HG03571 (cell line): ENCODE data around the gene XYLB.

Source experiments
- ATAC-seq: cut with Tn5 transposase; IDR thresholded peaks from one replicate; pipeline ENCODE4 v1.9.1; 2021; ENCODE audit not compliant: unreplicated experiment

The XYLB gene

GRCh38 chr3:38454178-38454883 lies 107.7 kb downstream of the XYLB start:
- peak; percentile 28 for ATAC-seq

DNA sequence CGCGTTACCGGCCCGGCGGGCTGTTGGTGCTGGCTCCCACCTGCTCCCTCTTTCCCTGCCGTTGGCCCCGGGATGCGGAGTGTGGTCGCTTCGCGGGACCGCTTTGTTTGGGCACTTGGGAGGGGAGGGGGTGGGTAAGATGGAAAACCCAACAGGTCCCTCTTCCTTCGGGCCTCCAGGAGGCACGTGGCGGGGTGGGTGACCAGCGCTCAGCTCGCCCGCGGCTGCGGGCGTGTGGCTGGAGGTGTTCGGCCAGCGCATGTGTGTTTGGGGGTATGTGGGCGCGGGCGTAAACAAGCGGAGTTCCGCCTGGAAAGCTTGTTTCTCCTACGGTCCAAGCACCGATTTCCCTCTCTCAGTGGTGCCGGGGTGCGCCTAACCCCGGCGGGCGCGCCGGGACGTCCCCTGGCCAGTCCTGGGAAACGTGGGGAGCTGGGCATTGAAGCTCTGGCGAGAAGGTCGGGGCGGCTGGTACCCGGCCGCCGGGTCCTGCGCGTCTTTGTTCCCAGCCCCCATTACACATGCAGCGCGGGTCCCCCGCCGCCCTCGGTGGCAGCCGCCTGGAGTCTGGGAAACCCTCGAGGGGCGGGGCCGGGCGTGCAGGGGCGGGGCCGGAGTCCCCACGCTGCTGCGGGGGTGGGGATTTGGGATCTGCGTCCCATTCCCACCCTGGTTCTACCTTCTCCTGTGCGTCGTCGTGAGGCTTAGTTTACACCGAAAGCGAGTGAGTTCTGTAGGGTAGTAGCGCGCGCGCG lies 108.5 kb downstream of the XYLB start:
- ATAC-seq: no peak

- no peak for ATAC-seq
These were observed 109.2 kb downstream of the XYLB start for GRCh38 chr3:38455639-38456430.

GRCh38 chr3:38457111-38458003 lies 110.8 kb downstream of the XYLB start:
- no peak for ATAC-seq

DNA sequence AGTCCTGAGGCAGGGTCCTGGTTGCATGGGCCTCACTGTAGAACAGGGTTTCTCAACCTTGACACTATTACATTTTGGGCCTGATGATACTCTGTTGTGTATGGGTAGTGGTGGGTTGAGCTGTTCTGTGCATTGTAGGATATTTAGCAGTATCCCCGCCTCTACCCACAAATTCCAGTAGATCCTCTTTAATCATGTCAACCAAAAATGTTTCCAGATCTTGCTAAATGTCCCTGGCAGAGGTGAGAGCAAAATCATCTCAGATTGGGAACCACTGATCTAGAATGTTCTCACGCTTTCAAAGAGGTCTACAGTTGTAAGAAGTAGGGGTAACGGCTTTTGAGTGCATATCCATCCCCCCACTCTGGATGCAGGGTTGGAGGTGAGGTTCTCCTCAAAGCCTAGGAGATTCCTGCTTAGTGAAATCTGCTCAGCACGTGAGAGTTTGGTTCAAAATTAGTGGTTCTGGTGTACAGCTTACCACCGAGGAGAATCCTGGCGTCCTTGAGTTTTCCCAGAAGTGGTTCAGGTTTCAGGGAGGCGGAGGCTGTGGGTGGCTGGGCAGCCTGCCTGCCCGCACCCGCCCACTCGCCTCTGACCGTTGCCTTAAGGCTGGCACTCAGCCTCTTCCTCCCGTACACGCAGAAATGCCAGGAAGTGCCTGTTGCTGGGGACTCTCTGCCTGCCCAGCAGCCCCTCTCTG lies 112.4 kb downstream of the XYLB start:
- ATAC-seq: no peak

DNA sequence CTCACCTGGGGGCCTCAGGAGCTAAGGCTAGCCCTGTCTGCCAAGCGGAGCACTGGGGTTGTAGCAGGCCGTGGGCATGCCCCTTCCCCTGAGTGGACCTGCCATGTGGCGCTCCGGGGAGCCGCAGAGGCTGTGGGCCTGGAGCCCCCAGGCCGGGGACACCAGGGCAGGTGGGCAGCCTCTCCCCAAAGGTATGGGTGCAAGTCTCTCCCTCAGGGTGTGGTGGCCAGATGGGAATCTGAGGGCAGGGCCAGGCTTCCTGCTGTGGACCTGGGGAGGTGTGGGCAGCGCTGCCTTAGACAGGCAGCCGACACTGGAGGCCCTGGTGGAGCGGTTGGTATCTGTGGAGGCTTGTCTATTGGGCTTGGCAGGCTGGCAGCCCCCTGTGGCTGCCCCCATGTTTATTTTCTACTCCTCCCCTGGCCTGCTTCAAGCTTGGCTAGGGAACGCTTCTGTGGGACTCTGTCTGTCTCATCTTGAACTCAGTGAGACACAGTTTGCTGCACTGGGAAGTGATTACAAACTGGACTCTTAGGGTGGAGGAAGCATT lies 113.0 kb downstream of the XYLB start:
- ATAC-seq: no peak

- no peak for ATAC-seq
These were observed 114.0 kb downstream of the XYLB start for GRCh38 chr3:38460377-38461270.
